GM12892 (cell line): ENCODE measurements around the gene ANKLE2.

Experiments used
- POLR2A ChIP-seq: IDR thresholded peaks from 2 replicates; pipeline ENCODE4 v1.6.1; 2011; ENCODE audit warnings: low read depth, low read length, control low read depth
- POLR2AphosphoS5 ChIP-seq: IDR thresholded peaks from 2 replicates; pipeline ENCODE4 v1.6.1; 2011; ENCODE audit warnings: low read depth, low read length, control low read depth

- TF ChIP-seq POLR2A: no peak
- no peak for TF ChIP-seq POLR2AphosphoS5
Measured at GRCh38 chr12:132685400-132685799, 76.2 kb downstream of the ANKLE2 start.
